Ovary (tissue), 9 donors: ENCODE measurements around the gene C2CD3. TPM values are rescaled to one million over a fixed set of nuclear protein-coding genes. Genes with fewer than 3 reads are reported as not detected.
"Not testable (repeated sequence)": the region's sequence is repeated elsewhere in the genome, so short reads cannot be mapped to it uniquely, and the experiment has no call there.

Experiments used
- DNase-seq, 5 donors: peaks; one replicate each; pipeline ENCODE4 v3.0.0-alpha.2; 2019 to 2020
- H3K27ac ChIP-seq, 2 donors: fragments of 200-600 bp; one replicate each; pipeline versions ENCODE4 v1.5.1 to v1.8.0; 2019 to 2022
- H3K27me3 ChIP-seq: fragments of 200-600 bp; one replicate; pipeline ENCODE4 v1.8.0; 2022
- H3K36me3 ChIP-seq: fragments of 200-600 bp; sonication (generic); one replicate; pipeline ENCODE4 v1.5.1; 2019
- H3K4me1 ChIP-seq: one replicate; pipeline ENCODE4 v1.8.1; 2013; ENCODE audit warnings: mild to moderate bottlenecking, moderate library complexity; ENCODE audit not compliant: insufficient read depth
- H3K4me3 ChIP-seq: fragments of 200-600 bp; sonication (generic); one replicate; pipeline ENCODE4 v1.5.1; 2017
- H3K9me3 ChIP-seq, 2 donors: fragments of 200-600 bp in 1 of 2; sonication (generic) in 1 of 2; one replicate each; pipeline versions ENCODE4 v1.5.1 to v1.8.1; 2013 to 2019; ENCODE audit warnings: mild to moderate bottlenecking in 1 of 2, moderate library complexity in 1 of 2
- EP300 ChIP-seq: sonication (generic); formaldehyde crosslinking; IDR thresholded peaks from one replicate; pipeline ENCODE4 v1.6.1; 2017; ENCODE audit warnings: antibody characterized with exemption
- POLR2A ChIP-seq: fragments of 450-650 bp; IDR thresholded peaks from one replicate; pipeline ENCODE4 v1.6.1; 2017; ENCODE audit warnings: antibody characterized with exemption, mild to moderate bottlenecking, moderate library complexity
- WGBS, 3 donors: extraction: QIAGEN DNeasy Blood & Tissue Kit in 1 of 3; methylation state at CpG; one replicate each; pipeline versions ENCODE4 v1.1.5 to v1.1.7; 2013 to 2017; 5-methylcytosine and 5-hydroxymethylcytosine counted together
- intact Hi-C, 4 donors: fragments of 100-400 bp; cut with DNase I; formaldehyde crosslinking; loops; one replicate each; pipeline versions ENCODE4 v1.11.0 to v1.15.1; 2022 to 2023
- polyA plus RNA-seq, 2 donors: library from polyadenylated mRNA; stranded (reverse); fragments of 200-250 nt in 1 of 2; fragments of 350-450 nt in 1 of 2; fragmentation: Illumina TruSeq in 1 of 2; extraction: RNeasy Lipid Tissue Mini Kit (QIAGEN cat#74804) in 1 of 2; gene quantifications; one replicate each; pipeline ENCODE4 v1.2.3, GENCODE V29; 2013 to 2014
- total RNA-seq, 7 donors: library from RNA; depleted of rRNA in 2 of 7; stranded (reverse); fragments of >200 nt in 2 of 7; fragmentation: NEBNext Ultra II Directional in 3 of 7; extraction: Animal tissue kit (Norgen Biotek cat#: 25700) in 3 of 7; gene quantifications; one replicate each; pipeline versions ENCODE4 v1.1.0 to v1.2.4, GENCODE V29; 2016 to 2023
- TF ChIP-seq, protein P1 (sequence below), 3 donors: fragments of 450-650 bp in 2 of 3; fragments of 200-600 bp in 1 of 3; IDR thresholded peaks; one replicate each; pipeline versions ENCODE4 v1.5.1 to v1.8.0; 2016 to 2022; ENCODE audit warnings: antibody characterized with exemption in 3 of 3, mild to moderate bottlenecking in 1 of 3
- donor health status: DM: no; HTN: no; CAD: no; lungs with moderate emphysema.
- donor health status: DM: no; HTN: no; CAD: no.
- donor health status: Bipolar disorder and iron deficiency.
- donor health status: DM: yes; HTN: yes; CAD: no.
- donor health status: DM: no; HTN: no; CAD: no.
- donor health status: DM: yes; HTN: yes; CAD: no.

The C2CD3 gene
- total and polyA plus RNA-seq, 9 donors, result 9.3 to 33.5 (median 17.5) TPM

DNA sequence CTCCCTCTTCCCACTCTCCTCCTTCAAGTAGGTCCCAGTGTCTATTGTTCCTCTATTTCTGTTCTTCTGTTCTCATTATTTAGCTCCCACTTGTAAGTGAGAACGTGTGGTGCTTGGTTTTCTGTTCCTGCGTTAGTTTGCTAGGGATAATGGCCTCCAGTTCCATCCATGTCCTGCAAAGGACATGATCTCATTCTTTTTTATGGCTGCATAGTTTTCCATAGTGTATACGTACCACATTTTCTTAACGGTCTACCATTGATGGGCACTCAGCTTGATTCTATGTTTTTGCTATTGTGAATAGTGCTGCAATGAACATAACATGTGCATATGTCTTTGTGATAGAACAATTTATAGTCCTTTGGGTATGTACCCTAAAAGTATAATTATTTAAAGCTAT is 26.2 kb downstream of the C2CD3 start:
- H3K27ac ChIP-seq, result no peak overlapping the region
- no peak overlapping the region for H3K4me3 ChIP-seq
- no peaks in the 10 kb centered on the region for H3K36me3 ChIP-seq
- intact Hi-C loops, result no loop called here
- TF ChIP-seq POLR2A, result no peak
- TF ChIP-seq, protein P1, sequence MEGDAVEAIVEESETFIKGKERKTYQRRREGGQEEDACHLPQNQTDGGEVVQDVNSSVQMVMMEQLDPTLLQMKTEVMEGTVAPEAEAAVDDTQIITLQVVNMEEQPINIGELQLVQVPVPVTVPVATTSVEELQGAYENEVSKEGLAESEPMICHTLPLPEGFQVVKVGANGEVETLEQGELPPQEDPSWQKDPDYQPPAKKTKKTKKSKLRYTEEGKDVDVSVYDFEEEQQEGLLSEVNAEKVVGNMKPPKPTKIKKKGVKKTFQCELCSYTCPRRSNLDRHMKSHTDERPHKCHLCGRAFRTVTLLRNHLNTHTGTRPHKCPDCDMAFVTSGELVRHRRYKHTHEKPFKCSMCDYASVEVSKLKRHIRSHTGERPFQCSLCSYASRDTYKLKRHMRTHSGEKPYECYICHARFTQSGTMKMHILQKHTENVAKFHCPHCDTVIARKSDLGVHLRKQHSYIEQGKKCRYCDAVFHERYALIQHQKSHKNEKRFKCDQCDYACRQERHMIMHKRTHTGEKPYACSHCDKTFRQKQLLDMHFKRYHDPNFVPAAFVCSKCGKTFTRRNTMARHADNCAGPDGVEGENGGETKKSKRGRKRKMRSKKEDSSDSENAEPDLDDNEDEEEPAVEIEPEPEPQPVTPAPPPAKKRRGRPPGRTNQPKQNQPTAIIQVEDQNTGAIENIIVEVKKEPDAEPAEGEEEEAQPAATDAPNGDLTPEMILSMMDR (IDR thresholded peaks at IDR 0.05), result no peak
- no peak for TF ChIP-seq EP300
- WGBS, 3 donors, result 96 to 99% (median 99%) methylated on average over 4 of the region's 4 CpGs
- H3K4me1 ChIP-seq, result no peaks in the 10 kb centered on the region
- no peaks in the 10 kb centered on the region for H3K27me3 ChIP-seq
- DNase-seq, result no peak
- H3K9me3 ChIP-seq, result no peaks in the 10 kb centered on the region

DNA sequence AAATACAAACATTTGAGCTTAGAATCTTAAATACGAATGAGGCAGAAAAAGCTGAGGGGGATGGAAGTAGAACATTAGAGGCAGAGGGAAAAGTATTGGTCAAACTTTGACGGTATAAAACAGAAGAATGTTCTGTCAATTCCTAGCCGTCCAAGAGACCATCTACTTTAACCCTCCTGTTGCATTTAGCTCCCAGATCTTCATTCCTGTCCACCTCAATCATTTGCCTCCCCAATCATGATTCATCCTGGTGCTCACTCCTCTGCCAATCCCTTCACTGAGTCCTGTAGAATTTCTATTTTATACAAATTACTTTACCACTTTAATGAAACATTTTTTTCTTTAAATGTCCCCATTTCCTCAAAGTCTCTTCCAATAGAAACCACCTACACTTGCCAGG is 28.2 kb downstream of the C2CD3 start:
- H3K27me3 ChIP-seq, result no peaks in the 10 kb centered on the region
- TF ChIP-seq POLR2A (no peak), EP300 (no peak)
- TF ChIP-seq, protein P1 (IDR thresholded peaks at IDR 0.05), result no peak
- H3K9me3 ChIP-seq, result no peaks in the 10 kb centered on the region
- H3K4me3 ChIP-seq, result no peak overlapping the region
- H3K4me1 ChIP-seq, result no peaks in the 10 kb centered on the region
- H3K27ac ChIP-seq, result no peak overlapping the region
- no peak for DNase-seq
- intact Hi-C loops, result no loop called here
- 75 to 81% (median 80%) methylated on average over 3 of the region's 3 CpGs for WGBS, 3 donors
- no peaks in the 10 kb centered on the region for H3K36me3 ChIP-seq

DNA sequence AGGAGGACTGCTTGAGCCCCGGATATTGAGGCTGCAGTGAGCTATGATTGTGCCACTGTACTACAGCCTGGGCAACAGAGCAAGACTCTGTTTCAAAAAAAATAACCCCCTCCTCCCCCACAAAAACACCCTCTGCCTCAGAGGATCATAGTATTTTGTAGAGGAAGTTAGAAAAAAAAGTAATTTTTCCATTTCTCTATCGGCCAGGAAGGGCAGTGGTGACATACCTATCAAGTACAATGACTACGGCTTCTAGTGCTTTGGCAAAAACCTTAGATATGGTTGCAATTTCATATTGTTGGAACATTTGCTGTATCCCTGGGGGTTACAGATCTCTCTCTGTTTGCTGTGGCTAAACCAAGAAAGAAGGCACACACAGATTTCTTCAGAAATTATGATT is 28.9 kb downstream of the C2CD3 start:
- 82 to 86% (median 82%) methylated on average over 3 of the region's 3 CpGs for WGBS, 3 donors
- Histone ChIP-seq H3K4me1 (no peaks in the 10 kb centered on the region), H3K27ac (no peak overlapping the region), H3K36me3 (no peaks in the 10 kb centered on the region), H3K27me3 (no peaks in the 10 kb centered on the region), H3K9me3 (no peaks in the 10 kb centered on the region), H3K4me3 (no peak overlapping the region)
- TF ChIP-seq EP300 (no peak), POLR2A (no peak)
- TF ChIP-seq, protein P1 (IDR thresholded peaks at IDR 0.05), result no peak
- intact Hi-C loops, result no loop called here
- no peak for DNase-seq

DNA sequence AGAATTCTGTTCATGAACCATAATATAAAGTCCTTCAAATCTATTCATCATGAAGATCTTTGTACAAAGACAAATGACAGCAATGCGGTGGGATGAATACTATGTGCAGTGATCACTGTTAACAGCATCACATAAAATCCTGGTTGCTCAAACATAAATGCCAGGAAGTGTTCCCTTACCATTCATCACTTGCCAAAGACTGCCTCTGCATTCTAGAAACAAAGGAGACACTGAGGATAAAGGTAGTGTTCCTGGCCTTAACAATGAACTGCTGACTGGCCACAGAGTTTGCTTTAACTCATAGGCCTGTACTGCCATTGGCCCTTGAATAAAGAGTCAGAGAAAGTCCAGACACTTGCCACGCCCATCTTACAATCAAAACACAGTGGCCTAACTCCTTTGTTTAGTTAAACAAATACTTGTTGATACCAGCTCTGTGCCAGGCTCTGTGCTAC is 29.5 kb downstream of the C2CD3 start:
- DNase-seq, result no peak
- H3K4me1 ChIP-seq, result no peaks in the 10 kb centered on the region
- H3K27me3 ChIP-seq, result no peaks in the 10 kb centered on the region
- no peak for TF ChIP-seq EP300
- no peak for TF ChIP-seq POLR2A
- TF ChIP-seq, protein P1 (IDR thresholded peaks at IDR 0.05), result no peak
- H3K4me3 ChIP-seq, result no peak overlapping the region
- no peaks in the 10 kb centered on the region for H3K36me3 ChIP-seq
- WGBS, 3 donors, result 80 to 93% (median 92%) methylated on average over 2 of the region's 2 CpGs
- intact Hi-C loops, result no loop called here
- no peak overlapping the region for H3K27ac ChIP-seq
- no peaks in the 10 kb centered on the region for H3K9me3 ChIP-seq

DNA sequence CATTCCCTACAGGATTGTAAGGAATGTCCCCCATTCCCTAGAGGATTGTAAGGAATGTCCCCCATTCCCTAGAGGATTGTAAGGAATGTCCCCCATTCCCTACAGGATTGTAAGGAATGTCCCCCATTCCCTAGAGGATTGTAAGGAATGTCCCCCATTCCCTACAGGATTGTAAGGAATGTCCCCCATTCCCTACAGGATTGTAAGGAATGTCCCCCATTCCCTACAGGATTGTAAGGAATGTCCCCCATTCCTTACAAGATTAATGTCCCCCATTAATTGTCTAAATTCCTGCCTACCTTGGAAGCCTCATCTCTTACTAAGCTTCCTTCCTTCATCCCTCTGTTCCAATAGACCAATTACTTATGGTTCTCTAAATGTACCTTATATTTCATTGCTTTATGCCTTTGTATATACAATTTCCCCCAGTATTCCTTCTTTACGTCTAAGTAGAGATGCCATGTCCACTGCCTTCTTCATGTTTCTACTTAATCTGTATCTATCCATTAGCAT is 30.8 kb downstream of the C2CD3 start:
- H3K4me3 ChIP-seq, H3K27me3 ChIP-seq, H3K4me1 ChIP-seq, intact Hi-C loops, H3K36me3 ChIP-seq, H3K27ac ChIP-seq, DNase-seq, H3K9me3 ChIP-seq: not testable (repeated sequence)
- WGBS, 3 donors, result 94 to 98% (median 97%) methylated on average over 1 of the region's 1 CpG
